Measurements from ENCODE around the gene IGFBP7.

The IGFBP7 gene

DNA sequence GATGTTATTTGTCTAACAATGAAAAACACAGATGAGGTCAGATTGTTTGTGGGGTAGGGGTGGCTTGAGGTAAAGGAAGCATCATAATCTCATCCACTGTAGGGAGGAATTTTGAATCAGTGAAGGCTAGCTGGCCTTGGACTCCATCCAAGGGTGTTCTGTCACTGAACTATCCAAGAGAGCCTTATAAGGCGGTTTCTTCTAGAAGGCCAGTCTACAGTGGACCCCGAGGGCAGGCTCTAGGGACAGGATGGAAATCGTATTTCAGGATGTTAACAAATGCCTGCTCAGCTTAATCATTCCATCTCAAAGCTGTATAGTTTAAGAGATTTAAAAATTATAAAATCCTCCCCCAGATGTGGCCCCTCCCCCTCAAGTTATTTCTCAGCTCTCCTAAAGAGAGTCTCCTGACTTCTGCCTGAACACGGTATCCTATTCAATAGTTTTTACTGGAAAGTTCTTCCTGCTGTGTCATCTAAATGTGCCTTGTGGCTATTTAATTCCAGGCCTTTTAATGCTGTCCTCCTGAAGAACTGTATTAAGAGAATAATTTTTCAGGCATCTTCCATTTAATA lies 8.0 kb downstream of the IGFBP7 start:
- Histone ChIP-seq H4K91ac (ENCODE audit: low read depth, low read length, poor library complexity) (no peak overlapping the region), H3K36me3 (replicated peaks in 1 of 2; ENCODE audit: control insufficient read depth in 2 of 2, insufficient read depth in 2 of 2, low read length in 2 of 2) (no peaks in the 10 kb centered on the region), H3K4me2 (ENCODE audit: insufficient read depth, low read length, poor library complexity, severe bottlenecking) (no peak overlapping the region), H3K9me3 (replicated peaks in 1 of 2; ENCODE audit: control insufficient read depth in 2 of 2, insufficient read depth in 1 of 2, low read depth in 1 of 2, low read length in 2 of 2) (no peaks in the 10 kb centered on the region), H3K23ac (ENCODE audit: low read depth, low read length, poor library complexity) (no peak overlapping the region), H4K8ac (ENCODE audit: low read depth, low read length) (no peak overlapping the region), H2AK5ac (ENCODE audit: low read depth, low read length) (no peak overlapping the region), H3K27me3 (ENCODE audit: control insufficient read depth in 3 of 3, insufficient read depth in 3 of 3, low read depth in 1 of 3, low read length in 3 of 3) (peaks cover 0 to 3% (median 0%) of the 10 kb centered on the region in 3 experiments), H2BK12ac (ENCODE audit: low read length) (no peak overlapping the region), H3K4me1 (ENCODE audit: control insufficient read depth in 2 of 2, insufficient read depth in 1 of 2, low read depth in 1 of 2, low read length in 2 of 2) (peaks cover 3 to 12% of the 10 kb centered on the region in 2 donors), H3K14ac (ENCODE audit: low read length) (no peak overlapping the region), H3K79me1 (ENCODE audit: low read depth, low read length) (no peaks in the 10 kb centered on the region), H3K4me3 (ENCODE audit: low read length in 2 of 2) (no peak overlapping the region), H3K9ac (ENCODE audit: low read depth, low read length, poor library complexity) (no peak overlapping the region), H2AFZ (ENCODE audit: low read length) (peak overlapping the region; percentile 51), H3K4ac (ENCODE audit: low read length) (no peak overlapping the region), H3K18ac (ENCODE audit: low read length) (no peak overlapping the region), H2BK120ac (ENCODE audit: low read depth, low read length) (no peak overlapping the region), H3K27ac (replicated peaks; ENCODE audit: low read length) (no peak overlapping the region), H2BK15ac (ENCODE audit: low read length) (no peak overlapping the region), H2BK5ac (ENCODE audit: low read length) (no peak overlapping the region)
- DNase-seq (ENCODE audit: low spot score) = no peak
- no CpG with 5 or more reads among the region's 4 CpGs for WGBS, 2 donors (ENCODE audit: extremely low coverage in 2 of 2, insufficient read length in 2 of 2, insufficient replicate concordance in 1 of 2)

GRCh38 chr4:57100979-57101651 lies 9.1 kb downstream of the IGFBP7 start:
- Histone ChIP-seq H4K8ac (ENCODE audit: low read depth, low read length) (no peak overlapping the region), H2BK120ac (ENCODE audit: low read depth, low read length) (no peak overlapping the region), H3K27me3 (ENCODE audit: control insufficient read depth in 3 of 3, insufficient read depth in 3 of 3, low read depth in 1 of 3, low read length in 3 of 3) (no peaks in the 10 kb centered on the region), H2BK5ac (ENCODE audit: low read length) (no peak overlapping the region), H2BK12ac (ENCODE audit: low read length) (no peak overlapping the region), H3K4ac (ENCODE audit: low read length) (no peak overlapping the region), H3K4me2 (ENCODE audit: insufficient read depth, low read length, poor library complexity, severe bottlenecking) (no peak overlapping the region), H3K18ac (ENCODE audit: low read length) (no peak overlapping the region), H2AK5ac (ENCODE audit: low read depth, low read length) (no peak overlapping the region), H3K9ac (ENCODE audit: low read depth, low read length, poor library complexity) (no peak overlapping the region), H3K4me3 (ENCODE audit: low read length in 2 of 2) (no peak overlapping the region), H2AFZ (ENCODE audit: low read length) (no peak overlapping the region), H3K23ac (ENCODE audit: low read depth, low read length, poor library complexity) (no peak overlapping the region), H3K14ac (ENCODE audit: low read length) (no peak overlapping the region), H4K91ac (ENCODE audit: low read depth, low read length, poor library complexity) (no peak overlapping the region), H3K4me1 (ENCODE audit: control insufficient read depth in 2 of 2, insufficient read depth in 1 of 2, low read depth in 1 of 2, low read length in 2 of 2) (peaks cover 3 to 12% of the 10 kb centered on the region in 2 donors), H3K9me3 (replicated peaks in 1 of 2; ENCODE audit: control insufficient read depth in 2 of 2, insufficient read depth in 1 of 2, low read depth in 1 of 2, low read length in 2 of 2) (no peaks in the 10 kb centered on the region), H3K36me3 (replicated peaks in 1 of 2; ENCODE audit: control insufficient read depth in 2 of 2, insufficient read depth in 2 of 2, low read length in 2 of 2) (no peaks in the 10 kb centered on the region), H3K79me1 (ENCODE audit: low read depth, low read length) (no peaks in the 10 kb centered on the region), H2BK15ac (ENCODE audit: low read length) (no peak overlapping the region), H3K27ac (replicated peaks; ENCODE audit: low read length) (no peak overlapping the region)
- no peak for DNase-seq (ENCODE audit: low spot score)
- no CpG with 5 or more reads among the region's 4 CpGs for WGBS, 2 donors (ENCODE audit: extremely low coverage in 2 of 2, insufficient read length in 2 of 2, insufficient replicate concordance in 1 of 2)

DNA sequence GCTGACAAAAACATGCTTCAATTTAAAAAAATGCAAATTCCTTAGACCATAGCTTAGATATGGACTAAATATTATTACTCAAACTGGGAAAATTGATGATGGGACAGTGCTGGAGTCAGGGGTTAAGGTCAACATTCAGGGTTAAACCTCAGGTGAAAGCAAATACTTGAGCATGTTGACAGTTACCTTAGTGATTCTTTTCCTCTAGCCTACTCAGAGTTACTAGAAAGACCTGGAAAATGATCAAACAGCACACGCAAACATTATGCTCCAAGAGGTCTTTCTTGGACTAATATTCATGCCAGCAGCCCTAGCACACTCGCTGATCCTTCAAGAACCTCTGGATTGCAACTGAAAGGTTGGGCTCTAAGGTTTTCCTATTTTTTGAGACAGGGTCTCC lies 10.8 kb downstream of the IGFBP7 start:
- H3K9me3 ChIP-seq (replicated peaks in 1 of 2; ENCODE audit: control insufficient read depth in 2 of 2, insufficient read depth in 1 of 2, low read depth in 1 of 2, low read length in 2 of 2) = no peaks in the 10 kb centered on the region

GRCh38 chr4:57098941-57099340 lies 11.2 kb downstream of the IGFBP7 start:
- H2AK5ac ChIP-seq (ENCODE audit: low read depth, low read length) = no peak overlapping the region
- H3K23ac ChIP-seq (ENCODE audit: low read depth, low read length, poor library complexity) = no peak overlapping the region
- no peak overlapping the region for H3K27ac ChIP-seq (replicated peaks; ENCODE audit: low read length)
- no peak overlapping the region for H3K9ac ChIP-seq (ENCODE audit: low read depth, low read length, poor library complexity)
- H2BK5ac ChIP-seq (ENCODE audit: low read length) = no peak overlapping the region
- H3K4me1 ChIP-seq (ENCODE audit: control insufficient read depth in 2 of 2, insufficient read depth in 1 of 2, low read depth in 1 of 2, low read length in 2 of 2) = peaks cover 5 to 12% of the 10 kb centered on the region in 2 donors
- H2AFZ ChIP-seq (ENCODE audit: low read length) = peak overlapping the region; percentile 75
- H3K4me2 ChIP-seq (ENCODE audit: insufficient read depth, low read length, poor library complexity, severe bottlenecking) = no peak overlapping the region
- H3K4me3 ChIP-seq (ENCODE audit: low read length in 2 of 2) = no peak overlapping the region
- no peak for DNase-seq (ENCODE audit: low spot score)
- peaks cover 0 to 2% (median 0%) of the 10 kb centered on the region in 3 experiments for H3K27me3 ChIP-seq (ENCODE audit: control insufficient read depth in 3 of 3, insufficient read depth in 3 of 3, low read depth in 1 of 3, low read length in 3 of 3)
- no peak overlapping the region for H4K91ac ChIP-seq (ENCODE audit: low read depth, low read length, poor library complexity)
- H2BK15ac ChIP-seq (ENCODE audit: low read length) = no peak overlapping the region
- H4K8ac ChIP-seq (ENCODE audit: low read depth, low read length) = no peak overlapping the region
- H2BK120ac ChIP-seq (ENCODE audit: low read depth, low read length) = no peak overlapping the region
- H3K36me3 ChIP-seq (replicated peaks in 1 of 2; ENCODE audit: control insufficient read depth in 2 of 2, insufficient read depth in 2 of 2, low read length in 2 of 2) = no peaks in the 10 kb centered on the region
- H3K14ac ChIP-seq (ENCODE audit: low read length) = no peak overlapping the region
- no peak overlapping the region for H2BK12ac ChIP-seq (ENCODE audit: low read length)
- no peaks in the 10 kb centered on the region for H3K9me3 ChIP-seq (replicated peaks in 1 of 2; ENCODE audit: control insufficient read depth in 2 of 2, insufficient read depth in 1 of 2, low read depth in 1 of 2, low read length in 2 of 2)
- no peak overlapping the region for H3K4ac ChIP-seq (ENCODE audit: low read length)
- H3K79me1 ChIP-seq (ENCODE audit: low read depth, low read length) = no peaks in the 10 kb centered on the region
- no peak overlapping the region for H3K18ac ChIP-seq (ENCODE audit: low read length)

More for the DNA sequence above, 10.8 kb downstream of the IGFBP7 start:
- Histone ChIP-seq H3K23ac (ENCODE audit: low read depth, low read length, poor library complexity) (no peak overlapping the region), H3K18ac (ENCODE audit: low read length) (no peak overlapping the region), H4K8ac (ENCODE audit: low read depth, low read length) (no peak overlapping the region), H2AK5ac (ENCODE audit: low read depth, low read length) (no peak overlapping the region), H3K4me3 (ENCODE audit: low read length in 2 of 2) (no peak overlapping the region), H3K27ac (replicated peaks; ENCODE audit: low read length) (no peak overlapping the region), H3K4ac (ENCODE audit: low read length) (no peak overlapping the region), H4K91ac (ENCODE audit: low read depth, low read length, poor library complexity) (no peak overlapping the region), H2BK120ac (ENCODE audit: low read depth, low read length) (no peak overlapping the region), H3K4me1 (ENCODE audit: control insufficient read depth in 2 of 2, insufficient read depth in 1 of 2, low read depth in 1 of 2, low read length in 2 of 2) (peaks cover 3 to 12% of the 10 kb centered on the region in 2 donors), H3K4me2 (ENCODE audit: insufficient read depth, low read length, poor library complexity, severe bottlenecking) (no peak overlapping the region), H2BK5ac (ENCODE audit: low read length) (no peak overlapping the region), H2BK15ac (ENCODE audit: low read length) (no peak overlapping the region), H2AFZ (ENCODE audit: low read length) (no peak overlapping the region), H3K79me1 (ENCODE audit: low read depth, low read length) (no peaks in the 10 kb centered on the region), H3K27me3 (ENCODE audit: control insufficient read depth in 3 of 3, insufficient read depth in 3 of 3, low read depth in 1 of 3, low read length in 3 of 3) (peaks cover 0 to 2% (median 0%) of the 10 kb centered on the region in 3 experiments), H2BK12ac (ENCODE audit: low read length) (no peak overlapping the region), H3K36me3 (replicated peaks in 1 of 2; ENCODE audit: control insufficient read depth in 2 of 2, insufficient read depth in 2 of 2, low read length in 2 of 2) (no peaks in the 10 kb centered on the region), H3K9ac (ENCODE audit: low read depth, low read length, poor library complexity) (no peak overlapping the region), H3K14ac (ENCODE audit: low read length) (no peak overlapping the region)
- DNase-seq (ENCODE audit: low spot score) = no peak
- WGBS, 2 donors (ENCODE audit: extremely low coverage in 2 of 2, insufficient read length in 2 of 2, insufficient replicate concordance in 1 of 2) = no CpG with 5 or more reads among the region's 2 CpGs
